ENCODE data around the gene CHCHD6. TPM values are rescaled to one million over a fixed set of nuclear protein-coding genes. Genes with fewer than 3 reads are reported as not detected.

The CHCHD6 gene
- total RNA-seq, 1 experiment from 2014 or later: 36.3 TPM

DNA sequence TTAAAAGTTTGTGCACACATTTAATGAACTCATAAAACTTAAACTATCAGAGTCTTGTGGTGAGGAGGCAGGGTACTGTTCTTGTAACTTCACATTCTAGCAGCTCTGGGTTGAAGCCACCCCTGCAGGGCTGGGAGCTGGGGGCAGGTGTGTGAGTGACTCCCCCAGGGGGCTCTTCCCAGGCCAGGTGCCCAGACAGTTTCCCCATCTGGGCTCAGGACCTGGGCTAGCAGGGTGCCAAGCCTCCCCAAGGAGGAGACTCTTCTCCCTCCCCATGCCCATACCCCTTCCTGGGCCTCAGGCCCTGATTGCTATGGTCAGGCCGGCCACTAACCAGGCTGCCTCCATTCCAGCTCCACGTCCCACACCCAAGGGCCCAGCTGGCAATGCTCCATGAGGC lies 22.0 kb upstream of the CHCHD6 start:
- Histone ChIP-seq H3K4me3 (replicated peaks in 1 of 2; ENCODE audit: low read depth in 1 of 2, low read length in 2 of 2) (no peak overlapping the region), H3K79me2 (ENCODE audit: insufficient read depth, low read length) (no peaks in the 10 kb centered on the region), H3K9me3 (ENCODE audit: control insufficient read depth in 1 of 2, insufficient read depth in 1 of 2, low read depth in 1 of 2, low read length in 2 of 2) (no peaks in the 10 kb centered on the region), H3K27ac (ENCODE audit: low read depth, low read length) (no peak overlapping the region), H2AFZ (ENCODE audit: low read depth, low read length, poor library complexity, severe bottlenecking) (no peak overlapping the region), H3K36me3 (ENCODE audit: control insufficient read depth in 1 of 2, insufficient read depth in 2 of 2, low read length in 2 of 2) (no peaks in the 10 kb centered on the region), H3K9me2 (ENCODE audit: insufficient read depth) (no peaks in the 10 kb centered on the region), H3K4me1 (ENCODE audit: control insufficient read depth in 1 of 2, insufficient read depth in 2 of 2, low read length in 2 of 2) (peaks cover 0 to 8% of the 10 kb centered on the region in 2 experiments; a peak in 1 of 4 replicates), H3K4me2 (ENCODE audit: low read length) (no peak overlapping the region), H3K9ac (ENCODE audit: low read length) (no peak overlapping the region), H3K27me3 (ENCODE audit: insufficient read depth, low read length) (no peaks in the 10 kb centered on the region), H4K20me1 (ENCODE audit: insufficient read depth) (no peaks in the 10 kb centered on the region)
- ChIA-PET POLR2A (no interaction called here), CTCF (no interaction called here), RAD21 (ENCODE audit: low non-redundant PET in 1 of 2, low total read pairs in 2 of 2, uncharacterized antibody in 2 of 2, unreplicated experiment in 2 of 2) (no interaction called here)
- intact Hi-C loops (cut with micrococcal nuclease): no loop called here
- DNase-seq (ENCODE audit: low read depth, low spot score): no peak
- no peak for ATAC-seq
- no peak for TF ChIP-seq TCF7L2 (IDR thresholded peaks at IDR 0.05; ENCODE audit: borderline replicate concordance, extremely low read depth, insufficient read depth, insufficient read length)
- TF ChIP-seq, protein P1, sequence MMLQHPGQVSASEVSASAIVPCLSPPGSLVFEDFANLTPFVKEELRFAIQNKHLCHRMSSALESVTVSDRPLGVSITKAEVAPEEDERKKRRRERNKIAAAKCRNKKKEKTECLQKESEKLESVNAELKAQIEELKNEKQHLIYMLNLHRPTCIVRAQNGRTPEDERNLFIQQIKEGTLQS (IDR thresholded peaks at IDR 0.05): no peak
- BruUV-seq (replicated peaks): no TSS peak

DNA sequence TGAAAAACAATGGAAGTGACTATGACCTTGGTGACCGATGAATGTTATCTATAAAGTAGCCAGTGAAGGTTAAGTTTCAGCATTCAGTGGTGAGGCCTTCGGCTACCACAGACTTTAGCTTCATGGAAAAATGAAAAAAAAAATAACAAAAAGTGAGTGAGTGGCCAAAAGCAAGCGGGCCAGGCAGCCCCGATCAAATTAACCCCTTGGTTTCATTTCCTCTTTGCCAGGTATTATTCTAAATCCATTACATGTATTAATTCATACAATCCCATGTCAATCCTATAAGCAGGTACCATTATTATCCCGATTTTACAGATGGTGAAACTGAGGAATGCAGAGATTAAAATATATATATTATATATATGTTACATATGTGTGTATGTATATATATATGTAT lies 21.0 kb upstream of the CHCHD6 start:
- RAD21 ChIA-PET (ENCODE audit: low non-redundant PET in 1 of 2, low total read pairs in 2 of 2, uncharacterized antibody in 2 of 2, unreplicated experiment in 2 of 2): no interaction called here
- CTCF ChIA-PET: no interaction called here
- intact Hi-C loops (cut with micrococcal nuclease): no loop called here
- H3K4me3 ChIP-seq (replicated peaks in 1 of 2; ENCODE audit: low read depth in 1 of 2, low read length in 2 of 2): no peak overlapping the region
- peaks cover 0 to 8% of the 10 kb centered on the region in 2 experiments; a peak in 1 of 4 replicates for H3K4me1 ChIP-seq (ENCODE audit: control insufficient read depth in 1 of 2, insufficient read depth in 2 of 2, low read length in 2 of 2)
- H3K27me3 ChIP-seq (ENCODE audit: insufficient read depth, low read length): no peaks in the 10 kb centered on the region
- no peak for ATAC-seq
- no peaks in the 10 kb centered on the region for H3K36me3 ChIP-seq (ENCODE audit: control insufficient read depth in 1 of 2, insufficient read depth in 2 of 2, low read length in 2 of 2)
- H3K9ac ChIP-seq (ENCODE audit: low read length): no peak overlapping the region
- no peaks in the 10 kb centered on the region for H4K20me1 ChIP-seq (ENCODE audit: insufficient read depth)
- BruUV-seq (replicated peaks): no TSS peak
- H3K27ac ChIP-seq (ENCODE audit: low read depth, low read length): no peak overlapping the region
- no peak for DNase-seq (ENCODE audit: low read depth, low spot score)
- H3K9me3 ChIP-seq (ENCODE audit: control insufficient read depth in 1 of 2, insufficient read depth in 1 of 2, low read depth in 1 of 2, low read length in 2 of 2): no peaks in the 10 kb centered on the region
- H3K4me2 ChIP-seq (ENCODE audit: low read length): no peak overlapping the region
- no peaks in the 10 kb centered on the region for H3K79me2 ChIP-seq (ENCODE audit: insufficient read depth, low read length)
- TF ChIP-seq, protein P2, sequence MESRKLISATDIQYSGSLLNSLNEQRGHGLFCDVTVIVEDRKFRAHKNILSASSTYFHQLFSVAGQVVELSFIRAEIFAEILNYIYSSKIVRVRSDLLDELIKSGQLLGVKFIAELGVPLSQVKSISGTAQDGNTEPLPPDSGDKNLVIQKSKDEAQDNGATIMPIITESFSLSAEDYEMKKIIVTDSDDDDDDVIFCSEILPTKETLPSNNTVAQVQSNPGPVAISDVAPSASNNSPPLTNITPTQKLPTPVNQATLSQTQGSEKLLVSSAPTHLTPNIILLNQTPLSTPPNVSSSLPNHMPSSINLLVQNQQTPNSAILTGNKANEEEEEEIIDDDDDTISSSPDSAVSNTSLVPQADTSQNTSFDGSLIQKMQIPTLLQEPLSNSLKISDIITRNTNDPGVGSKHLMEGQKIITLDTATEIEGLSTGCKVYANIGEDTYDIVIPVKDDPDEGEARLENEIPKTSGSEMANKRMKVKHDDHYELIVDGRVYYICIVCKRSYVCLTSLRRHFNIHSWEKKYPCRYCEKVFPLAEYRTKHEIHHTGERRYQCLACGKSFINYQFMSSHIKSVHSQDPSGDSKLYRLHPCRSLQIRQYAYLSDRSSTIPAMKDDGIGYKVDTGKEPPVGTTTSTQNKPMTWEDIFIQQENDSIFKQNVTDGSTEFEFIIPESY (IDR thresholded peaks at IDR 0.05; ENCODE audit: extremely low read depth, insufficient replicate concordance, low read length): no peak
- no peaks in the 10 kb centered on the region for H3K9me2 ChIP-seq (ENCODE audit: insufficient read depth)
- no peak overlapping the region for H2AFZ ChIP-seq (ENCODE audit: low read depth, low read length, poor library complexity, severe bottlenecking)
- POLR2A ChIA-PET: no interaction called here

All from HCT116 (cell line).